K562 (cell line): ENCODE measurements around the gene CDH8.

ENCODE experiments used
- CEBPB ChIP-seq: fragments of 450-650 bp; IDR thresholded peaks from 2 replicates; pipeline ENCODE4 v1.6.1; 2016; ENCODE audit warnings: missing genetic modification characterization, missing compliant biosample characterization
- FOS ChIP-seq: IDR thresholded peaks from 3 replicates; pipeline ENCODE4 v1.6.1; 2011; ENCODE audit not compliant: insufficient read length; ENCODE audit errors: extremely low read depth
- FOXM1 ChIP-seq, 2 experiments: fragments of 450-650 bp in 1 of 2; sonication (generic) in 1 of 2; formaldehyde crosslinking in 1 of 2; IDR thresholded peaks; 2 replicates each; pipeline versions ENCODE4 v1.6.1 to v1.9.0; 2017 to 2022; ENCODE audit warnings: low read depth in 2 of 2, mild to moderate bottlenecking in 2 of 2, missing genetic modification reagents in 1 of 2, moderate library complexity in 1 of 2
- NR3C1 ChIP-seq: sonication (generic); formaldehyde crosslinking; IDR thresholded peaks from 2 replicates; pipeline ENCODE4 v1.8.1; 2022; ENCODE audit warnings: missing genetic modification reagents
- PKNOX1 ChIP-seq: fragments of 450-650 bp; IDR thresholded peaks from 2 replicates; pipeline ENCODE4 v1.6.1; 2016
- RAD21 ChIP-seq, 2 experiments: fragments of 250-450 bp in 1 of 2; fragments of 450-650 bp in 1 of 2; sonication (Bioruptor Pico) in 1 of 2; formaldehyde crosslinking in 1 of 2; IDR thresholded peaks in 1 of 2; conservative IDR thresholded peaks in 1 of 2; 2 replicates each; pipeline versions ENCODE4 v1.4.0 to v1.8.0; 2020 to 2022; ENCODE audit warnings: mild to moderate bottlenecking in 2 of 2, moderate library complexity in 1 of 2
- SP2 ChIP-seq: IDR thresholded peaks from 2 replicates; pipeline ENCODE4 v1.6.1; 2011; ENCODE audit warnings: mild to moderate bottlenecking, low read depth, low read length, moderate library complexity; ENCODE audit not compliant: poor library complexity, severe bottlenecking; ENCODE audit errors: extremely low read depth
- YY1 ChIP-seq, 3 experiments: IDR thresholded peaks; 2 replicates each; pipeline ENCODE4 v1.6.1; 2011; ENCODE audit warnings: low read length in 2 of 3, mild to moderate bottlenecking in 2 of 3, moderate library complexity in 2 of 3, borderline replicate concordance in 1 of 3, control low read depth in 1 of 3, low read depth in 1 of 3; ENCODE audit not compliant: insufficient read depth in 3 of 3, insufficient replicate concordance in 2 of 3, control insufficient read depth in 1 of 3, insufficient read length in 1 of 3; ENCODE audit errors: extremely low read depth in 1 of 3
- ZNF263 ChIP-seq: sonication (generic); formaldehyde crosslinking; IDR thresholded peaks from 2 replicates; pipeline ENCODE4 v1.8.0; 2022; ENCODE audit warnings: mild to moderate bottlenecking, missing genetic modification reagents, borderline replicate concordance
- ZNF830 ChIP-seq: fragments of 250-450 bp; sonication (Bioruptor Pico); IDR thresholded peaks from 2 replicates; pipeline ENCODE4 v1.5.0; 2021; ENCODE audit warnings: mild to moderate bottlenecking

DNA sequence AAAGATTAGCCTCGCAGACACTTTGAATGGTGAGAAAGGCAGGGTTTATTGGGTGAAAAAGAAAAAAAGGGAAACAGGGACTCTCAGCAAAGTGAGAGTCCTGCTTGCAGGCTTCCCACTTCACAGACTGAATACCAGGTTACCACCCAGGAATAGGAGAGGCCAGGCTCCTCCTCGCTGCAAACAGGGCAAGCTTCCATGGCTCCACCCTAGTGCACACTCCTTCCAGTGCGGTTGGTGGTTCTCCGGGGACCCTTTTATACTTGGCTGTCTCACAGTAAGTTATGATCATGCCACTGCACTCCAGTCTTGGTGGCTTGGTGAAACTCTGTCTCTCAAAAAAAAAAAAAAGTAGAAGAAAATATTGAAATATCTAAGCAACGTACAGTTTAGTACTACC, 30.5 kb upstream of the CDH8 start:
- TF ChIP-seq FOXM1 (IDR thresholded peaks at IDR 0.05; ENCODE audit: low read depth) = no peak
- TF ChIP-seq FOXM1 (CRISPR knock-in tag; IDR thresholded peaks at IDR 0.05; ENCODE audit: low read depth) = no peak
- TF ChIP-seq CEBPB (tag) = no peak
- no peak for TF ChIP-seq FOS
- no peak for TF ChIP-seq RAD21 (CRISPR knock-in tag; conservative IDR thresholded peaks at IDR 0.05 in 1 of 2, IDR thresholded peaks at IDR 0.05 in 1 of 2)
- TF ChIP-seq ZNF263 (CRISPR knock-in tag) = no peak
- TF ChIP-seq PKNOX1 = no peak
- no peak for TF ChIP-seq ZNF830 (CRISPR knock-in tag)
- no peak for TF ChIP-seq SP2
- no peak for TF ChIP-seq NR3C1 (CRISPR knock-in tag)
- TF ChIP-seq YY1 (IDR thresholded peaks at IDR 0.05; ENCODE audit: borderline replicate concordance in 1 of 3, control insufficient read depth in 1 of 3, extremely low read depth in 1 of 3, insufficient read depth in 3 of 3, insufficient read length in 1 of 3, insufficient replicate concordance in 2 of 3, low read depth in 1 of 3, low read length in 2 of 3) = no peak
